GM12801 (cell line): Measurements from ENCODE around the gene MTHFSD.

ENCODE experiments used
- CTCF ChIP-seq: IDR thresholded peaks from one replicate; pipeline ENCODE4 v1.5.1; 2011; ENCODE audit warnings: control low read depth; ENCODE audit not compliant: insufficient read length; ENCODE audit errors: extremely low read depth

MTHFSD gene

GRCh38 chr16:86547286-86547685, 7.7 kb downstream of the MTHFSD start:
- TF ChIP-seq CTCF = no peak

GRCh38 chr16:86546638-86547013, 8.4 kb downstream of the MTHFSD start:
- no peak for TF ChIP-seq CTCF

GRCh38 chr16:86545954-86546637, 8.9 kb downstream of the MTHFSD start:
- no peak for TF ChIP-seq CTCF

- no peak for TF ChIP-seq CTCF
Measured at GRCh38 chr16:86545481-86545880, 9.6 kb downstream of the MTHFSD start.

- TF ChIP-seq CTCF = no peak
Measured at GRCh38 chr16:86542756-86543750, 12.0 kb downstream of the MTHFSD start.

GRCh38 chr16:86541560-86541959, 13.5 kb downstream of the MTHFSD start:
- TF ChIP-seq CTCF = no peak

GRCh38 chr16:86540894-86541293, 14.1 kb downstream of the MTHFSD start:
- TF ChIP-seq CTCF = no peak
